ENCODE data around the gene CUL3.

DNA sequence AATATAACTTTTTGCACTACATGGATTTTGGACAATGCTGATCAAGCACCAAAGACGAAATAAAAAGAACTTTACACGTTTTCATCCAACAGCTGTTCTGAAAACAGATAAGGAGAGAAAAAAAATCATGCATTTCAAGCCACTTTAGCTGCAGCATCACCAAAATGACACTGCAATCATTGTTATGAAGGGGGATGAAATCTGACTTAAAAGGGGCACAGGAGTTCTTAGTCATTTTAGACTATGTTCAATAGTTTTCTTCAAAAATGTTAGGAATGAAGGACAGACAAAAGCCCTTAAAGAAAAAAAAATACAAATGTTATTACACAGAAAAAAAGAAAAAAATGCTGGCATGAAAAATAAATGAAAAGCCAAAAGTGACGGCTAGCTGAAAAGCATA is 71.2 kb downstream of the CUL3 start:
- TF ChIP-seq, protein P1, sequence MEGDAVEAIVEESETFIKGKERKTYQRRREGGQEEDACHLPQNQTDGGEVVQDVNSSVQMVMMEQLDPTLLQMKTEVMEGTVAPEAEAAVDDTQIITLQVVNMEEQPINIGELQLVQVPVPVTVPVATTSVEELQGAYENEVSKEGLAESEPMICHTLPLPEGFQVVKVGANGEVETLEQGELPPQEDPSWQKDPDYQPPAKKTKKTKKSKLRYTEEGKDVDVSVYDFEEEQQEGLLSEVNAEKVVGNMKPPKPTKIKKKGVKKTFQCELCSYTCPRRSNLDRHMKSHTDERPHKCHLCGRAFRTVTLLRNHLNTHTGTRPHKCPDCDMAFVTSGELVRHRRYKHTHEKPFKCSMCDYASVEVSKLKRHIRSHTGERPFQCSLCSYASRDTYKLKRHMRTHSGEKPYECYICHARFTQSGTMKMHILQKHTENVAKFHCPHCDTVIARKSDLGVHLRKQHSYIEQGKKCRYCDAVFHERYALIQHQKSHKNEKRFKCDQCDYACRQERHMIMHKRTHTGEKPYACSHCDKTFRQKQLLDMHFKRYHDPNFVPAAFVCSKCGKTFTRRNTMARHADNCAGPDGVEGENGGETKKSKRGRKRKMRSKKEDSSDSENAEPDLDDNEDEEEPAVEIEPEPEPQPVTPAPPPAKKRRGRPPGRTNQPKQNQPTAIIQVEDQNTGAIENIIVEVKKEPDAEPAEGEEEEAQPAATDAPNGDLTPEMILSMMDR (IDR thresholded peaks at IDR 0.05; ENCODE audit: insufficient read depth, low read length): no peak
- TF ChIP-seq, protein P2, sequence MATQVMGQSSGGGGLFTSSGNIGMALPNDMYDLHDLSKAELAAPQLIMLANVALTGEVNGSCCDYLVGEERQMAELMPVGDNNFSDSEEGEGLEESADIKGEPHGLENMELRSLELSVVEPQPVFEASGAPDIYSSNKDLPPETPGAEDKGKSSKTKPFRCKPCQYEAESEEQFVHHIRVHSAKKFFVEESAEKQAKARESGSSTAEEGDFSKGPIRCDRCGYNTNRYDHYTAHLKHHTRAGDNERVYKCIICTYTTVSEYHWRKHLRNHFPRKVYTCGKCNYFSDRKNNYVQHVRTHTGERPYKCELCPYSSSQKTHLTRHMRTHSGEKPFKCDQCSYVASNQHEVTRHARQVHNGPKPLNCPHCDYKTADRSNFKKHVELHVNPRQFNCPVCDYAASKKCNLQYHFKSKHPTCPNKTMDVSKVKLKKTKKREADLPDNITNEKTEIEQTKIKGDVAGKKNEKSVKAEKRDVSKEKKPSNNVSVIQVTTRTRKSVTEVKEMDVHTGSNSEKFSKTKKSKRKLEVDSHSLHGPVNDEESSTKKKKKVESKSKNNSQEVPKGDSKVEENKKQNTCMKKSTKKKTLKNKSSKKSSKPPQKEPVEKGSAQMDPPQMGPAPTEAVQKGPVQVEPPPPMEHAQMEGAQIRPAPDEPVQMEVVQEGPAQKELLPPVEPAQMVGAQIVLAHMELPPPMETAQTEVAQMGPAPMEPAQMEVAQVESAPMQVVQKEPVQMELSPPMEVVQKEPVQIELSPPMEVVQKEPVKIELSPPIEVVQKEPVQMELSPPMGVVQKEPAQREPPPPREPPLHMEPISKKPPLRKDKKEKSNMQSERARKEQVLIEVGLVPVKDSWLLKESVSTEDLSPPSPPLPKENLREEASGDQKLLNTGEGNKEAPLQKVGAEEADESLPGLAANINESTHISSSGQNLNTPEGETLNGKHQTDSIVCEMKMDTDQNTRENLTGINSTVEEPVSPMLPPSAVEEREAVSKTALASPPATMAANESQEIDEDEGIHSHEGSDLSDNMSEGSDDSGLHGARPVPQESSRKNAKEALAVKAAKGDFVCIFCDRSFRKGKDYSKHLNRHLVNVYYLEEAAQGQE (IDR thresholded peaks at IDR 0.05; ENCODE audit: insufficient replicate concordance, low read depth): no peak
